Measurements from ENCODE around the gene FOXD2. TPM values are rescaled to one million over a fixed set of nuclear protein-coding genes. Genes with fewer than 3 reads are reported as not detected.

Gene FOXD2
- total RNA-seq, 1 experiment from 2014 or later, result 0.17 TPM

- TF ChIP-seq CTCF (conservative IDR thresholded peaks at IDR 0.05; ENCODE audit: low read depth, low read length) (peak; percentile 98), EZH2 (IDR thresholded peaks at IDR 0.05; ENCODE audit: borderline replicate concordance, low read depth, low read length, poor library complexity, severe bottlenecking) (no peak)
- intact Hi-C loops (cut with micrococcal nuclease; ENCODE audit: unreplicated experiment), result loop anchor here (1.0 to 10.0 kb wide), 2 partner anchors 148 to 274 kb away; no protein-coding TSS in a partner anchor
- Histone ChIP-seq H3K4me3 (ENCODE audit: low read depth, low read length, poor library complexity, severe bottlenecking) (peak overlapping the region; percentile 75), H3K4me1 (ENCODE audit: insufficient read depth, low read length, poor library complexity, severe bottlenecking) (peaks cover 30% of the 10 kb centered on the region), H3K27me3 (replicated peaks; ENCODE audit: insufficient read depth, low read depth, low read length, poor library complexity) (peaks cover 36% of the 10 kb centered on the region), H3K36me3 (ENCODE audit: insufficient read depth, low read length, poor library complexity, severe bottlenecking) (no peaks in the 10 kb centered on the region), H3K9me3 (ENCODE audit: low read depth, low read length, poor library complexity, severe bottlenecking) (no peaks in the 10 kb centered on the region), H3K27ac (ENCODE audit: low read depth, low read length, poor library complexity, severe bottlenecking) (no peak overlapping the region)
- no TSS peak for BruUV-seq (replicated peaks)
- ChIA-PET CTCF (interaction anchor here (0.6 to 5.0 kb wide), 7 partner anchors 45 to 292 kb away, joined by 3 to 74 read pairs (median 7); no protein-coding TSS in a partner anchor), POLR2A (ENCODE audit: low non-redundant PET) (no interaction called here)
- DNase-seq (ENCODE audit: low spot score), result peak; percentile 80
Measured at GRCh38 chr1:47436304-47436978, 1.4 kb upstream of the FOXD2 start.

GRCh38 chr1:47436979-47437446 is 831 bp upstream of the FOXD2 start:
- POLR2A ChIA-PET (ENCODE audit: low non-redundant PET), result no interaction called here
- no peak for TF ChIP-seq EZH2 (IDR thresholded peaks at IDR 0.05; ENCODE audit: borderline replicate concordance, low read depth, low read length, poor library complexity, severe bottlenecking)
- CTCF ChIA-PET, result interaction anchor here (0.5 to 5.0 kb wide), 16 partner anchors 8 to 763 kb away, joined by 3 to 74 read pairs (median 4); no protein-coding TSS in a partner anchor
- H3K27ac ChIP-seq (ENCODE audit: low read depth, low read length, poor library complexity, severe bottlenecking), result peak overlapping the region; percentile 58
- H3K4me1 ChIP-seq (ENCODE audit: insufficient read depth, low read length, poor library complexity, severe bottlenecking), result peaks cover 24% of the 10 kb centered on the region
- peaks cover 42% of the 10 kb centered on the region for H3K27me3 ChIP-seq (replicated peaks; ENCODE audit: insufficient read depth, low read depth, low read length, poor library complexity)
- no peaks in the 10 kb centered on the region for H3K9me3 ChIP-seq (ENCODE audit: low read depth, low read length, poor library complexity, severe bottlenecking)
- intact Hi-C loops (cut with micrococcal nuclease; ENCODE audit: unreplicated experiment), result loop anchor here (1.0 to 10.0 kb wide), 2 partner anchors 148 to 273 kb away; no protein-coding TSS in a partner anchor
- DNase-seq (ENCODE audit: low spot score), result peak; percentile 43
- no TSS peak for BruUV-seq (replicated peaks)
- no peaks in the 10 kb centered on the region for H3K36me3 ChIP-seq (ENCODE audit: insufficient read depth, low read length, poor library complexity, severe bottlenecking)
- H3K4me3 ChIP-seq (ENCODE audit: low read depth, low read length, poor library complexity, severe bottlenecking), result peak overlapping the region; percentile 75

- BruUV-seq (replicated peaks), result no TSS peak
- H3K9me3 ChIP-seq (ENCODE audit: low read depth, low read length, poor library complexity, severe bottlenecking), result no peaks in the 10 kb centered on the region
- peaks cover 15% of the 10 kb centered on the region for H3K4me1 ChIP-seq (ENCODE audit: insufficient read depth, low read length, poor library complexity, severe bottlenecking)
- intact Hi-C loops (cut with micrococcal nuclease; ENCODE audit: unreplicated experiment), result loop anchor here (10.0 kb wide), 1 partner anchor 146 kb away; no protein-coding TSS in a partner anchor
- peak overlapping the region; percentile 58 for H3K27ac ChIP-seq (ENCODE audit: low read depth, low read length, poor library complexity, severe bottlenecking)
- peak overlapping the region; percentile 75 for H3K4me3 ChIP-seq (ENCODE audit: low read depth, low read length, poor library complexity, severe bottlenecking)
- H3K27me3 ChIP-seq (replicated peaks; ENCODE audit: insufficient read depth, low read depth, low read length, poor library complexity), result peaks cover 56% of the 10 kb centered on the region
- ChIA-PET CTCF (interaction anchor here (0.6 to 5.0 kb wide), 14 partner anchors 7 to 762 kb away, joined by 3 to 74 read pairs (median 6); no protein-coding TSS in a partner anchor), POLR2A (ENCODE audit: low non-redundant PET) (no interaction called here)
- no peaks in the 10 kb centered on the region for H3K36me3 ChIP-seq (ENCODE audit: insufficient read depth, low read length, poor library complexity, severe bottlenecking)
- DNase-seq (ENCODE audit: low spot score), result peak; percentile 42
- TF ChIP-seq CTCF (conservative IDR thresholded peaks at IDR 0.05; ENCODE audit: low read depth, low read length), result no peak
- TF ChIP-seq EZH2 (IDR thresholded peaks at IDR 0.05; ENCODE audit: borderline replicate concordance, low read depth, low read length, poor library complexity, severe bottlenecking), result peak; percentile 54
Measured at GRCh38 chr1:47438165-47439016, 547 bp downstream of the FOXD2 start.
